Colonic mucosa (tissue), 4 donors: ENCODE data around the gene NLRP9. TPM values are rescaled to one million over a fixed set of nuclear protein-coding genes. Genes with fewer than 3 reads are reported as not detected.

Experiments
- DNase-seq: peaks from one replicate; pipeline ENCODE4 v3.0.0-alpha.2; 2020
- H3K27ac ChIP-seq: fragments of 200-600 bp; one replicate; pipeline ENCODE4 v1.8.0; 2021
- H3K27me3 ChIP-seq: fragments of 200-600 bp; one replicate; pipeline ENCODE4 v1.8.0; 2021
- H3K36me3 ChIP-seq: fragments of 200-600 bp; one replicate; pipeline ENCODE4 v1.8.0; 2021
- H3K4me1 ChIP-seq: fragments of 200-600 bp; one replicate; pipeline ENCODE4 v1.8.0; 2021; ENCODE audit warnings: mild to moderate bottlenecking
- H3K4me3 ChIP-seq: fragments of 200-600 bp; one replicate; pipeline ENCODE4 v1.8.0; 2021
- H3K9ac ChIP-seq, 2 donors: one replicate each; pipeline ENCODE4 v1.7.0; 2013; ENCODE audit warnings: control low read depth in 2 of 2, low read depth in 2 of 2, low read length in 2 of 2
- H3K9me3 ChIP-seq: fragments of 200-600 bp; one replicate; pipeline ENCODE4 v1.8.0; 2021
- CTCF ChIP-seq: fragments of 200-600 bp; IDR thresholded peaks from one replicate; pipeline ENCODE4 v1.8.0; 2022; ENCODE audit warnings: antibody characterized with exemption, mild to moderate bottlenecking
- intact Hi-C: fragments of 100-400 bp; cut with DNase I; formaldehyde crosslinking; loops from one replicate; pipeline ENCODE4 v1.14.1; 2022
- total RNA-seq, 2 donors: library from RNA; stranded (reverse); fragmentation: NEBNext Ultra II Directional in 1 of 2; extraction: Animal tissue kit (Norgen Biotek cat#: 25700) in 1 of 2; gene quantifications; one replicate each; pipeline ENCODE4 v1.2.1, GENCODE V29; 2021
- donor health status: healthy.
- donor health status: DM: no; HTN: no; CAD: no.
- donor health status: DM: no; HTN: no; CAD: no.

NLRP9 gene
- total RNA-seq, 2 donors from 2014 or later, result not detected

GRCh38 chr19:55683449-55684261 lies 54.5 kb downstream of the NLRP9 start:
- H3K9me3 ChIP-seq, result no peaks in the 10 kb centered on the region
- no peak overlapping the region for H3K4me3 ChIP-seq
- no peak for TF ChIP-seq CTCF
- intact Hi-C loops, result no loop called here
- peaks cover 10% of the 10 kb centered on the region for H3K36me3 ChIP-seq
- no peaks in the 10 kb centered on the region for H3K27me3 ChIP-seq
- H3K27ac ChIP-seq, result peak overlapping the region; percentile 89
- peak; percentile 83 for DNase-seq
- H3K4me1 ChIP-seq, result peaks cover 36% of the 10 kb centered on the region
- H3K9ac ChIP-seq, result peak overlapping the region in 1 of 2 donors; percentile 78

- H3K4me3 ChIP-seq, result no peak overlapping the region
- H3K9me3 ChIP-seq, result no peaks in the 10 kb centered on the region
- H3K27ac ChIP-seq, result no peak overlapping the region
- peaks cover 10% of the 10 kb centered on the region for H3K36me3 ChIP-seq
- H3K27me3 ChIP-seq, result no peaks in the 10 kb centered on the region
- DNase-seq, result no peak
- no peak overlapping the region for H3K9ac ChIP-seq
- no peak for TF ChIP-seq CTCF
- H3K4me1 ChIP-seq, result peaks cover 43% of the 10 kb centered on the region
- intact Hi-C loops, result no loop called here
Measured at GRCh38 chr19:55681131-55682092, 56.8 kb downstream of the NLRP9 start.

- Histone ChIP-seq H3K9ac (no peak overlapping the region), H3K4me3 (no peak overlapping the region), H3K36me3 (peaks cover 3% of the 10 kb centered on the region), H3K27ac (no peak overlapping the region), H3K27me3 (no peaks in the 10 kb centered on the region), H3K9me3 (no peaks in the 10 kb centered on the region), H3K4me1 (peaks cover 40% of the 10 kb centered on the region)
- DNase-seq, result no peak
- TF ChIP-seq CTCF, result no peak
- intact Hi-C loops, result no loop called here
Measured at GRCh38 chr19:55680339-55681130, 57.7 kb downstream of the NLRP9 start.

DNA sequence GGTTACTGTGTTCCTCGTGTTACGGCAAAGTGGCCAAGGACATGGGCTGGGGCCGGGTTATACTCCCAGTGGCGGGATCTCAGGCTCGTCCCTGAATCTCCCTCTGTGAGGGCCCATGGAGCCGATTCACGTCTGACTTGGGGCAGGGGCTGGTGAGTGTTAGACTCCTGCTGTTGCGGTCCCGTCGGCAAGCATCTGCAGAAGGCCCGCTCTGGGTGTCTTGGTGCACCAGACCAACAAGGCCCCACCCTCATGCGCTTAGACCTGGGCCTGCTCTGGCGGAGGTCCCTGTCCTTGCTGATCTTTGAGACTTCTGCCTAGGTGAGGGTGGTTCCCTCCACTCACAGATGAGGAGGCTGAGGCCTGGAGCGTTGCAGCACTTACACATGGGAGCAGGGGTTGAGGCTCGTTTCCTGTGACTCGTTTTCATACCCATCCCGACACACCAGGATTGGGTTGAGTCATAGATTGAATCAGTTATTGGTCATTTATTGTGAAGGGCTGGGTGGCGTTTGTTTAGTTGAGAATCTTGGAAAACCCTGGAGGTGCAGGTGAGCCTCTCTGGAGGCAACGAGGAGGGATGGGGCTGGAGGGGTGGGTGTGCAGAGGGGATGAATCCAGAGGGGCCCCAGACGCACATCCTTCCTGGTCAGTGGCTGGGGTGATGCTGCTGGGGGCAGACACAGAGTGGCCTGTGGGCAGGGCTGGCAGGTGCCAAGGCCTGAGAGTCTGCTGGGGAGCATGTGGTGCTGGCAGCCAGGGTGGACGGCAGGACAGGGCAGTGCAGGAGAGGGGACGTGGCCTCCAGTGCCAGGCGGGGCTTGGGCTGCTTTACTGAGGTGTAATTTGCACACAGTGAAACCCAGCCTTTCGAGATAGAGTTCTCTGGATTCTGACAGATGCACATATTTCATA lies 58.6 kb downstream of the NLRP9 start:
- Histone ChIP-seq H3K27ac (no peak overlapping the region), H3K36me3 (no peaks in the 10 kb centered on the region), H3K4me3 (no peak overlapping the region), H3K9ac (no peak overlapping the region), H3K4me1 (peaks cover 31% of the 10 kb centered on the region), H3K27me3 (no peaks in the 10 kb centered on the region), H3K9me3 (no peaks in the 10 kb centered on the region)
- intact Hi-C loops, result no loop called here
- no peak for DNase-seq
- TF ChIP-seq CTCF, result no peak
